Mesenchymal stem cell (in vitro differentiated cells and primary cell): Measurements from ENCODE around the gene PRADC1.
"Not testable (repeated sequence)": the region's sequence is repeated elsewhere in the genome, so short reads cannot be mapped to it uniquely, and the experiment has no call there.

Source experiments
- DNase-seq: peaks from one replicate; pipeline ENCODE4 v3.0.0-alpha.2; 2013
- H2AFZ ChIP-seq: one replicate; pipeline ENCODE4 v1.6.1; 2013; ENCODE audit warnings: low read depth, mild to moderate bottlenecking, control low read depth, inconsistent platforms, low read length, moderate library complexity
- H2AK5ac ChIP-seq: 2 replicates; pipeline ENCODE4 v1.6.1; 2013; ENCODE audit warnings: low read length, moderate library complexity, mild to moderate bottlenecking, inconsistent platforms; ENCODE audit not compliant: severe bottlenecking
- H2BK120ac ChIP-seq: one replicate; pipeline ENCODE4 v1.6.1; 2013; ENCODE audit warnings: low read depth, mild to moderate bottlenecking, inconsistent platforms, low read length, moderate library complexity
- H2BK12ac ChIP-seq, 2 experiments: one replicate each; pipeline ENCODE4 v1.6.1; 2013; ENCODE audit warnings: inconsistent platforms in 2 of 2, low read length in 2 of 2, mild to moderate bottlenecking in 2 of 2, moderate library complexity in 2 of 2, control low read depth in 1 of 2
- H2BK15ac ChIP-seq: one replicate; pipeline ENCODE4 v1.6.1; 2013; ENCODE audit warnings: mild to moderate bottlenecking, low read depth, inconsistent platforms; ENCODE audit not compliant: poor library complexity, severe bottlenecking
- H2BK5ac ChIP-seq: 2 replicates; pipeline ENCODE4 v1.6.1; 2013; ENCODE audit warnings: low read depth, mild to moderate bottlenecking, low read length, control low read depth, inconsistent platforms; ENCODE audit not compliant: poor library complexity, severe bottlenecking
- H3K14ac ChIP-seq, 2 experiments: one replicate each; pipeline ENCODE4 v1.6.1; 2013; ENCODE audit warnings: inconsistent platforms in 2 of 2, low read length in 2 of 2, control low read depth in 1 of 2, mild to moderate bottlenecking in 1 of 2, moderate library complexity in 1 of 2
- H3K18ac ChIP-seq, 2 experiments: one replicate each; pipeline ENCODE4 v1.6.1; 2013; ENCODE audit warnings: inconsistent platforms in 2 of 2, low read length in 2 of 2, control low read depth in 1 of 2, low read depth in 1 of 2, mild to moderate bottlenecking in 1 of 2
- H3K23ac ChIP-seq, 2 experiments: one replicate each; pipeline ENCODE4 v1.6.1; 2013; ENCODE audit warnings: inconsistent platforms in 2 of 2, low read length in 2 of 2, mild to moderate bottlenecking in 2 of 2, moderate library complexity in 2 of 2, control low read depth in 1 of 2
- H3K27ac ChIP-seq: 2 replicates; pipeline ENCODE4 v1.5.1; 2013; ENCODE audit warnings: mild to moderate bottlenecking, moderate library complexity, low read length, control low read depth, inconsistent platforms; ENCODE audit not compliant: poor library complexity, severe bottlenecking
- H3K27me3 ChIP-seq, 2 experiments: 2 replicates each; pipeline versions ENCODE4 v1.6.1 to v1.7.0; 2013; ENCODE audit warnings: low read length in 2 of 2, mild to moderate bottlenecking in 2 of 2, moderate library complexity in 2 of 2, control low read depth in 1 of 2, inconsistent platforms in 1 of 2; ENCODE audit not compliant: control insufficient read depth in 1 of 2, insufficient read depth in 1 of 2
- H3K36me3 ChIP-seq, 2 experiments: 2 replicates each; pipeline versions ENCODE4 v1.6.1 to v1.7.0; 2013; ENCODE audit warnings: low read length in 2 of 2, control low read depth in 1 of 2, inconsistent platforms in 1 of 2, low read depth in 1 of 2, mild to moderate bottlenecking in 1 of 2; ENCODE audit not compliant: insufficient read depth in 2 of 2, control insufficient read depth in 1 of 2
- H3K4ac ChIP-seq, 2 experiments: one replicate each; pipeline ENCODE4 v1.6.1; 2013; ENCODE audit warnings: inconsistent platforms in 2 of 2, low read length in 2 of 2, mild to moderate bottlenecking in 2 of 2, moderate library complexity in 2 of 2, control low read depth in 1 of 2, low read depth in 1 of 2
- H3K4me1 ChIP-seq: 2 replicates; pipeline ENCODE4 v1.6.1; 2013; ENCODE audit warnings: low read depth, low read length, control low read depth; ENCODE audit not compliant: control insufficient read depth, insufficient read depth
- H3K4me2 ChIP-seq: 2 replicates; pipeline ENCODE4 v1.6.1; 2013; ENCODE audit warnings: low read length, mild to moderate bottlenecking, inconsistent platforms; ENCODE audit not compliant: poor library complexity, severe bottlenecking
- H3K4me3 ChIP-seq, 2 experiments: 2 replicates each; pipeline versions ENCODE4 v1.5.1 to v1.7.0; 2013; ENCODE audit warnings: low read length in 2 of 2, mild to moderate bottlenecking in 2 of 2, control low read depth in 1 of 2, low read depth in 1 of 2; ENCODE audit not compliant: insufficient read depth in 1 of 2
- H3K79me1 ChIP-seq: replicated peaks from 2 replicates; pipeline ENCODE4 v1.6.1; 2013; ENCODE audit warnings: mild to moderate bottlenecking, control low read depth, low read length, inconsistent platforms; ENCODE audit not compliant: poor library complexity, severe bottlenecking
- H3K9ac ChIP-seq: 2 replicates; pipeline ENCODE4 v1.7.0; 2013; ENCODE audit warnings: mild to moderate bottlenecking, low read length, moderate library complexity
- H3K9me3 ChIP-seq: 2 replicates; pipeline ENCODE4 v1.7.0; 2013; ENCODE audit warnings: mild to moderate bottlenecking, low read length; ENCODE audit not compliant: control insufficient read depth
- H4K8ac ChIP-seq: one replicate; pipeline ENCODE4 v1.6.1; 2013; ENCODE audit warnings: inconsistent platforms, mild to moderate bottlenecking, low read length, moderate library complexity
- H4K91ac ChIP-seq: one replicate; pipeline ENCODE4 v1.6.1; 2013; ENCODE audit warnings: mild to moderate bottlenecking, low read length, inconsistent platforms
- WGBS: methylation state at CpG from one replicate; pipeline ENCODE4 v1.1.7; 2013; ENCODE audit warnings: mixed read lengths; 5-methylcytosine and 5-hydroxymethylcytosine counted together

The PRADC1 gene

DNA sequence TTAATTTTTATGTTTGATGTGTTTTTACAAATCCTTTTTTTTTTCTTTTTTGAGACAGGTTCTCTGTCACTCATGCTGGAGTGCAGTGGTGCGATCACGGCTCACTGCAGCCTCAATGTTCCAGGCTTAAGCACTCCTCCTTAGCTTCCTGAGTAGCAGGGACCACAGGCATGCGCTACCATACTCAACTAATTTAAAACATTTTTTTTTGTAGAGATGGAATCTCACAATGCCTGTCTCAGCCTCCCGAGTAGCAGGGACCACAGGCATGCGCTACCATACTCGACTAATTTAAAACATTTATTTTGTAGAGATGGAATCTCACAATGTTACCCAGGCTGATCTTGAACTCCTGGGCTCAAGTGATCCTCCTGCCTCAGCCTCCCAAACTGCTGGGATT lies 27.4 kb downstream of the PRADC1 start:
- no peak overlapping the region for H2BK12ac ChIP-seq
- no peak overlapping the region for H3K4ac ChIP-seq
- DNase-seq: no peak
- no peak overlapping the region for H2BK5ac ChIP-seq
- H3K9me3 ChIP-seq: no peaks in the 10 kb centered on the region
- H3K4me3 ChIP-seq: no peak overlapping the region
- no peaks in the 10 kb centered on the region for H3K79me1 ChIP-seq
- H2AFZ ChIP-seq: no peak overlapping the region
- WGBS: 84% methylated on average over 6 of the region's 6 CpGs
- H3K18ac ChIP-seq: no peak overlapping the region
- no peak overlapping the region for H3K27ac ChIP-seq
- H4K91ac ChIP-seq: no peak overlapping the region
- peaks cover 13% of the 10 kb centered on the region for H3K4me1 ChIP-seq
- H2BK120ac ChIP-seq: no peak overlapping the region
- H2AK5ac ChIP-seq: no peak overlapping the region
- no peak overlapping the region for H4K8ac ChIP-seq
- H3K14ac ChIP-seq: no peak overlapping the region
- no peak overlapping the region for H3K23ac ChIP-seq
- no peak overlapping the region for H3K9ac ChIP-seq
- H2BK15ac ChIP-seq: no peak overlapping the region
- no peaks in the 10 kb centered on the region for H3K36me3 ChIP-seq
- H3K27me3 ChIP-seq: peaks cover 65 to 70% of the 10 kb centered on the region in 2 experiments
- no peak overlapping the region for H3K4me2 ChIP-seq

DNA sequence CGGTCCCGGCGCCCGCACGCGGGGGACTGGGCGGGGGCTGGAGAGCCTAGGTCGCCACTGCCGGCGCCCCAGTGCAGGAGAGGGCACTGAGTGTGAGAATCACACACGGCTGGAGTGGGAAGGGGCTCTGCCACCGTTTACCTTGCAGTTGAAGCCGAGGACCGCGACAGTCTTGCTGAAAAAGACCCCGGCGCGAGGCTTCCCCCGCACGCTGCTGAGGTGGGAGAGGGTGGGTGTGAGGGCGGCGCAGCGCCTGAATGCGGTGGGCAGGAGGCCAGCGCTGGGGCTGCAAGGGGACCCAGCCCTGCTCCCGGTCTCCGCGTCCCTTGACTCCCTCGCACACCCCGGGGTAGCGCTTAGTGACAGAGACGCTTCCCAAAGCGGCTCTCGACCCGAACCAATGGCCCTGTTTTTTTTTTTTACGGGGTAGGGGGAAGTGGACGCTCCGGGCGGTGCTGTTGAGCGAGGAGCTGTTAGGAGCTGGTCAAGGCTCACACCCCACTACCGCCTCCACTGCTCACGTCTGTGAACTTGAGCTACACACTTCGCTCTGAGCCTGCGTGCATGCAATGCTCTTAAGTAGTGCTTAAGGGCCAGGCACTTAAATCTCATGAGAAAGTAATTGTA lies 29.9 kb downstream of the PRADC1 start:
- no peak overlapping the region for H2BK120ac ChIP-seq
- WGBS: 8% methylated on average over 39 of the region's 44 CpGs

DNA sequence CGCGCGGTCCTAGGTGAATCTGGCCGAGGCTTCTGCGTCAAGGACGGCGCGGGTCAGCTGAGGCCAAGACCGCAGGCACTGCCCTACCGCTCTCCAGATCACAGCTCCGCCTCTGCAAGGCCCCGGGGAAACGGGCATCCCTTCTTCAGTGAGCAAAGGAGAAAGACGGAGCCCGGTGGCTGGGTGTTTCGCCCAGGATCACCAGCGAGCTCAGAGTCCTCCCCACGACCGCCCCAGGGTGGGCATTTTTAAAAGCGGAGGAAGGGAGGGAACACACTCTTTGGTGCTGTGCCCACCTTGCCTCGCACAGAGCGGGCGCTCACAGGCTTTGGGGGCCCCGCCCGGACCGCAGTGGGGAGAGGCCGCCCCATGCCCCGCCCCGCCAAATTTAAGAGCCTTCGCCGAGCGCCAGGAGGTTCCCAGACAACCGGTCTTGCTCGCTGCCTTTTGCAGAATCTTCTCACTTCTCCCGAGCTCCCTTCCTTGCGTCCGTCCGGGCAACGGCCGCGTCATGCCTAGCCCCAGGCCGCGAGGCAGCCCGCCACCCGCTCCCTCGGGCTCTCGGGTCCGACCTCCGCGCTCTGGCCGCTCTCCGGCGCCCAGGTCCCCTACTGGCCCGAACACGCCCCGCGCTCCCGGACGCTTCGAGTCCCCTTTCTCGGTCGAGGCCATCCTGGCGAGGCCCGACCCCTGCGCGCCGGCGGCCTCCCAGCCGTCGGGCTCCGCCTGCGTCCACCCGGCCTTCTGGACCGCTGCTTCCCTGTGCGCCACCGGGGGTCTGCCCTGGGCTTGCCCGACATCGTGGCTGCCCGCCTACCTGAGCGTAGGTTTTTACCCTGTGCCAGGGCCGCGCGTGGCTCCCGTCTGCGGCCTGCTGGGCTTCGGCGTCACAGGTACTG lies 30.6 kb downstream of the PRADC1 start, which contains the start of gene NOTO:
NOTO (plus strand) TSS at position 419 of the 899 bp plus-strand sequence; CDS start at position 512, 93 bp downstream.
- no peak within 1 kb of the TSS for H3K4ac ChIP-seq
- WGBS: 3% methylated on average over 81 of the region's 87 CpGs
- H2BK15ac ChIP-seq: no peak within 1 kb of the TSS
- no peak within 1 kb of the TSS for H2AK5ac ChIP-seq
- H3K27ac ChIP-seq: no peak within 1 kb of the TSS
- no peak within 1 kb of the TSS for H3K9ac ChIP-seq
- H3K9me3 ChIP-seq: no peaks in the 10 kb centered on the region
- H3K27me3 ChIP-seq: peaks cover 73 to 82% of the 10 kb centered on the region in 2 experiments
- H4K8ac ChIP-seq: peak within 1 kb of the TSS; percentile 57
- no peaks in the 10 kb centered on the region for H3K36me3 ChIP-seq
- H3K4me2 ChIP-seq: peak within 1 kb of the TSS; percentile 47
- peak within 1 kb of the TSS; percentile 38 to 56 for H3K4me3 ChIP-seq
- H4K91ac ChIP-seq: no peak within 1 kb of the TSS
- H2BK12ac ChIP-seq: no peak within 1 kb of the TSS
- no peak within 1 kb of the TSS for H3K18ac ChIP-seq
- no peak within 1 kb of the TSS for H3K14ac ChIP-seq
- peak within 1 kb of the TSS in 1 of 2 experiments; percentile 89 for H3K23ac ChIP-seq
- no peak within 1 kb of the TSS for H2AFZ ChIP-seq
- H2BK120ac ChIP-seq: no peak within 1 kb of the TSS
- DNase-seq: peak; percentile 53
- H3K79me1 ChIP-seq: no peaks in the 10 kb centered on the region
- H3K4me1 ChIP-seq: peaks cover 13% of the 10 kb centered on the region
- H2BK5ac ChIP-seq: no peak within 1 kb of the TSS

More for the DNA sequence above, 29.9 kb downstream of the PRADC1 start:
- Histone ChIP-seq H3K79me1 (no peaks in the 10 kb centered on the region), H3K27ac (no peak overlapping the region), H3K9me3 (no peaks in the 10 kb centered on the region), H3K27me3 (peaks cover 67 to 80% of the 10 kb centered on the region in 2 experiments), H3K4ac (no peak overlapping the region), H3K36me3 (no peaks in the 10 kb centered on the region), H4K91ac (no peak overlapping the region), H3K4me1 (peaks cover 13% of the 10 kb centered on the region), H3K9ac (no peak overlapping the region), H3K14ac (no peak overlapping the region), H3K4me2 (no peak overlapping the region), H2AK5ac (no peak overlapping the region), H3K4me3 (peak overlapping the region in 1 of 2 experiments; percentile 38), H2AFZ (no peak overlapping the region), H2BK5ac (no peak overlapping the region), H3K23ac (peak overlapping the region in 1 of 2 experiments; percentile 89), H2BK12ac (no peak overlapping the region), H2BK15ac (no peak overlapping the region), H3K18ac (no peak overlapping the region), H4K8ac (no peak overlapping the region)
- peak; percentile 11 for DNase-seq

DNA sequence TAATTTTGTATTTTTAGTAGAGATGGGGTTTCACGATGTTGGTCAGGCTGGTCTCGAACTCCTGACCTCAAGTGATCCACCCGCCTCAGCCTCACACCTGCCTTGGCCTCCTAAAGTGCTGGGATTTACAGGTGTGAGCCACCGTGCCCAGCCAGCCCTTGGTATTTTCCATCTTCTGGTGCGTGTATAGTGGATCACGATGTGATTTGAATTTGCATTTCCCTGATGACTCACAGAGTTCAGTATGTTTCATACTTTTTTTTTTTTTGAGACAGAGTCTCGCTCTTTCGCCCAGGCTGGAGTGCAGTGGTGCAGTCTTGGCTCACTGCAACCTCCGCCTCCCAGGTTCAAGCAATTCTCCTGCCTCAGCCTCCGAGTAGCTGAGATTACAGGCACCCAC lies 32.8 kb downstream of the PRADC1 start:
- not testable (repeated sequence) for H2BK5ac ChIP-seq, H3K4me3 ChIP-seq, H3K14ac ChIP-seq, H3K23ac ChIP-seq, H2BK15ac ChIP-seq, H2BK12ac ChIP-seq, DNase-seq, H3K36me3 ChIP-seq, H3K27ac ChIP-seq, H3K9ac ChIP-seq, H3K79me1 ChIP-seq, H2BK120ac ChIP-seq, H2AFZ ChIP-seq, H3K4ac ChIP-seq, H3K9me3 ChIP-seq, H4K91ac ChIP-seq, H3K18ac ChIP-seq, H4K8ac ChIP-seq, H3K4me2 ChIP-seq, H2AK5ac ChIP-seq
- Histone ChIP-seq H3K27me3 (peaks cover 68 to 75% of the 10 kb centered on the region in 2 experiments), H3K4me1 (peaks cover 13% of the 10 kb centered on the region)
- 89% methylated on average over 9 of the region's 10 CpGs for WGBS
